Neural crest cell (in vitro differentiated cells): Measurements from ENCODE around the gene SIRPD. TPM values are rescaled to one million over a fixed set of nuclear protein-coding genes. Genes with fewer than 3 reads are reported as not detected.

Source experiments
- DNase-seq: peaks from one replicate; pipeline ENCODE4 v3.0.0; 2021; ENCODE audit warnings: low read depth, mixed read lengths, low spot score
- H3K27ac Mint-ChIP-seq: one replicate; pipeline ENCODE4 v1.8.0; 2021; ENCODE audit warnings: mild to moderate bottlenecking, mixed read lengths; ENCODE audit not compliant: unreplicated experiment
- H3K27me3 Mint-ChIP-seq: 2 replicates; pipeline ENCODE4 v1.8.0; 2021; ENCODE audit warnings: low read depth, mild to moderate bottlenecking, mixed read lengths
- H3K36me3 Mint-ChIP-seq: 2 replicates; pipeline ENCODE4 v1.8.0; 2021; ENCODE audit warnings: low read depth, mild to moderate bottlenecking, mixed read lengths
- H3K4me1 Mint-ChIP-seq: 2 replicates; pipeline ENCODE4 v1.8.0; 2021; ENCODE audit warnings: mixed read lengths
- H3K4me3 Mint-ChIP-seq: one replicate; pipeline ENCODE4 v1.8.0; 2021; ENCODE audit warnings: mild to moderate bottlenecking, mixed read lengths
- H3K9me3 Mint-ChIP-seq: 2 replicates; pipeline ENCODE4 v1.8.0; 2021; ENCODE audit warnings: mixed read lengths
- long read RNA-seq: library from polyadenylated mRNA; unstranded; transcript quantifications from one replicate; pipeline ENCODE4 v2.0.0, GENCODE V29; 2020
- total RNA-seq: library from RNA; stranded (reverse); gene quantifications from 2 replicates; pipeline ENCODE4 v1.2.1, GENCODE V29; 2021
- TF ChIP-seq, protein P1 (sequence below): fragments of 200-600 bp; sonication (generic); conservative IDR thresholded peaks from 2 replicates; pipeline ENCODE4 v1.5.0; 2021; ENCODE audit warnings: antibody characterized with exemption, mild to moderate bottlenecking

Gene SIRPD
- not detected in 2 replicates for total RNA-seq
- long read RNA-seq: 0 reads

DNA sequence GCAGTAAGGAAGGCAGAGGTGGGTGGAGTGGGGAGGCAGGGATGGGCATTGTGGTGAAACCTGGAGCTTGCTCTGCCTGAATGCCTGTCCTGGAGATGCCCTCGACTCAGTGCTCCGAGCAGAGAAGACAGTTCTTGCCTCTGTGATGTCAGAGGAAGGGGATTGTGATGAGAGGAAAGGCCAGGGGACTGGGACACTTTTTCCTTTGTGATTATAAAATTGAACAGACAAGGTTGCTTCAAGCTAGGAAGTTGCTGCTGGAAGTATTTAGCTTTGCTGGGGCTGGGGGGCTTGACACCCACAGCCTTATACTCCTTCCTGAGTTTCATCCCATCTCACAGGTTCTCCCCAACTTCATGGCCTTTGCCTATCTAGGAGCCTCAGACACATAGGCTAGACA, at the start of gene SIRPD:
TSS of gene SIRPD (minus strand) at position 101 of the 400 bp plus-strand sequence. CDS start at position 49, 52 bp downstream.
- TF ChIP-seq, protein P1, sequence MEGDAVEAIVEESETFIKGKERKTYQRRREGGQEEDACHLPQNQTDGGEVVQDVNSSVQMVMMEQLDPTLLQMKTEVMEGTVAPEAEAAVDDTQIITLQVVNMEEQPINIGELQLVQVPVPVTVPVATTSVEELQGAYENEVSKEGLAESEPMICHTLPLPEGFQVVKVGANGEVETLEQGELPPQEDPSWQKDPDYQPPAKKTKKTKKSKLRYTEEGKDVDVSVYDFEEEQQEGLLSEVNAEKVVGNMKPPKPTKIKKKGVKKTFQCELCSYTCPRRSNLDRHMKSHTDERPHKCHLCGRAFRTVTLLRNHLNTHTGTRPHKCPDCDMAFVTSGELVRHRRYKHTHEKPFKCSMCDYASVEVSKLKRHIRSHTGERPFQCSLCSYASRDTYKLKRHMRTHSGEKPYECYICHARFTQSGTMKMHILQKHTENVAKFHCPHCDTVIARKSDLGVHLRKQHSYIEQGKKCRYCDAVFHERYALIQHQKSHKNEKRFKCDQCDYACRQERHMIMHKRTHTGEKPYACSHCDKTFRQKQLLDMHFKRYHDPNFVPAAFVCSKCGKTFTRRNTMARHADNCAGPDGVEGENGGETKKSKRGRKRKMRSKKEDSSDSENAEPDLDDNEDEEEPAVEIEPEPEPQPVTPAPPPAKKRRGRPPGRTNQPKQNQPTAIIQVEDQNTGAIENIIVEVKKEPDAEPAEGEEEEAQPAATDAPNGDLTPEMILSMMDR: no peak
- DNase-seq: no peak
- Mint-ChIP-seq H3K4me3 (no peak within 1 kb of the TSS), H3K36me3 (no peaks in the 10 kb centered on the region), H3K4me1 (no peaks in the 10 kb centered on the region), H3K9me3 (peaks cover 5% of the 10 kb centered on the region), H3K27ac (no peak within 1 kb of the TSS), H3K27me3 (peaks cover 29% of the 10 kb centered on the region)

- no peak for DNase-seq
- TF ChIP-seq, protein P1: no peak
- Mint-ChIP-seq H3K27ac (no peak overlapping the region), H3K4me1 (no peaks in the 10 kb centered on the region), H3K9me3 (no peaks in the 10 kb centered on the region), H3K36me3 (no peaks in the 10 kb centered on the region), H3K4me3 (no peak overlapping the region), H3K27me3 (no peaks in the 10 kb centered on the region)
These were observed 43.2 kb upstream of the SIRPD start for GRCh38 chr20:1600736-1601135.

DNA sequence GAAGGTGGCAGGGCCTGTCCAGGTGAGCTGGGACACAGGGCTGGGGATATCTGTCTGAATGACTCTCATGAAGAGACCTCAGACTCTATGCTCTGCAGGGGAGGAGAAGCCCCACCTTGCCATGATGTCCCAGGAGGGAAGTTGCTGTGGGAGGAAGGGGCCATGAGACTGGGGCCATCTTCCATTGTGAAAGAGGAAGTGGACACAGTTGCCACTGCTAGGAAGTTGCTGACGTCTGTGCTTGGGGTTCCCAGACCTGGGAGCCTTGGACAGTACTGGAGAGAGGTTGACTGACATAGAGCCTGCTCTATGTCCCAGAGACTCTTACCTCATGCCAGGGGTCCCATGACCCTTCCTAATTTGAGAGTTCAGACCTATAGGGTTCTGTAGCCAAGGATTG, 37.8 kb upstream of the SIRPD start:
- no peak overlapping the region for H3K27ac Mint-ChIP-seq
- TF ChIP-seq, protein P1: no peak

DNA sequence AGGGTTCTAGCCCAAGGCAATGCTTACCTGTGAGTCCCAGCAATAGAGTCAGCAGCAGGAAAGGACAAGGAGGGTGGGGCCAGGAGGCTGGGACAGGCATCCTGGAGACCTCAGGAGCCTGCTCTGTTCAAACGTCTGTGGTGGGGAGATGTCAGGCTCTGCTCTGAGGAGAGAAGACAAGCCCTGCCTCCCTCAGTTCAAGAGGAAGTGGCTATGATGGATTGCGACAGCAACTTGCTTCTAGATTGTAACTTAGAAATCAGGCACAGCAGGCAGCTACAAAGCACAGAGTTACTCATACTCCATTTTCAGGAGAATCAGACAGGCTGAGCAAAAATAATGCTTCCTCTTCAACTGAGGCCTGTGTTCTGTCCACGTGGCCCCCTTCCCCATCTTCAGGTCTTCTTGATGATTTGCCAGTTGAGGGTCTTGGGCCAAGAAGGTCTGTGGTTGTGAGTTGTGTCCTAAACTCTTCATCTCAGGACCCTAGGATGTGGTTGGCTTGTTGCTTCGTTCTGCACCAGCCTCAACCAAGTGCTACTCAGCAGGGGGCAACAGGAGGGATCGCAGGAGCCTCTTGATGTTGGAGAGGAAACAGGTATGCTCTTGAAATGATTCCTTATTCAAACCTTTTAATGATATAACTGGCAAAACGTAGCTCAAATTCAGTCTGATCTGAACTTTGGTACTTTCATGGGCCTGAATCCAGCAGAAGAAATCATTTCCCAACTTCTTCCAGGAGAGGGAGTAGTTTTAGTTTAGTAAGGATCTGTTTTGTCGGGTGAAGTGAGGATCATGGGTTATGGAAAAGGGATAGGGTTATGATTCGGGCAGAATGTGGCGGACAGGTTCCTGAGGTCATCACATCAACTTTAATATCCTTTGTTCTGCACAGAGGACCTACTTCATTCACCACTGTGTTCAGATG, 31.3 kb upstream of the SIRPD start:
- Mint-ChIP-seq H3K27ac (no peak overlapping the region), H3K4me1 (no peaks in the 10 kb centered on the region), H3K27me3 (no peaks in the 10 kb centered on the region)

More for the DNA sequence above, 37.8 kb upstream of the SIRPD start:
- Mint-ChIP-seq H3K36me3 (no peaks in the 10 kb centered on the region), H3K4me3 (no peak overlapping the region), H3K4me1 (no peaks in the 10 kb centered on the region), H3K9me3 (no peaks in the 10 kb centered on the region), H3K27me3 (no peaks in the 10 kb centered on the region)
- DNase-seq: no peak

GRCh38 chr20:1587781-1588532, 30.5 kb upstream of the SIRPD start:
- Mint-ChIP-seq H3K27ac (no peak overlapping the region), H3K27me3 (no peaks in the 10 kb centered on the region), H3K4me1 (no peaks in the 10 kb centered on the region), H3K4me3 (no peak overlapping the region), H3K36me3 (no peaks in the 10 kb centered on the region), H3K9me3 (no peaks in the 10 kb centered on the region)
- no peak for DNase-seq
- TF ChIP-seq, protein P1: no peak

More for the DNA sequence above, 31.3 kb upstream of the SIRPD start:
- TF ChIP-seq, protein P1: no peak
- H3K9me3 Mint-ChIP-seq: no peaks in the 10 kb centered on the region
- no peaks in the 10 kb centered on the region for H3K36me3 Mint-ChIP-seq
- no peak for DNase-seq
- H3K4me3 Mint-ChIP-seq: no peak overlapping the region
